T-helper 1 cell treated with Interleukin-12 subunit alpha and Interleukin-12 subunit beta and Interleukin-4 antibody, amounts not matched to agents 30 ng/mL and 1 ng/mL, for 36 hours (primary cell): ENCODE data around the gene RADIL. TPM values are rescaled to one million over a fixed set of nuclear protein-coding genes. Genes with fewer than 3 reads are reported as not detected.

Experiments used
- intact Hi-C: fragments of 100-400 bp; cut with micrococcal nuclease; formaldehyde crosslinking; loops from one replicate; pipeline ENCODE4 v1.15.1; 2024
- total RNA-seq: library from RNA; stranded (reverse); gene quantifications from 2 replicates; pipeline ENCODE4 v1.2.3, GENCODE V29; 2022

Gene RADIL
- total RNA-seq, 1 donor from 2014 or later, result 0.15 TPM

GRCh38 chr7:4832711-4833110, 50.8 kb downstream of the RADIL start:
- intact Hi-C loops, result no loop called here

GRCh38 chr7:4831723-4832495, 51.6 kb downstream of the RADIL start:
- intact Hi-C loops, result loop anchor here (2.0 kb wide), 1 partner anchor 51 kb away; the partner anchor contains the start of gene RADIL

GRCh38 chr7:4830176-4830575, 53.3 kb downstream of the RADIL start:
- intact Hi-C loops, result loop anchor here (1.0 to 2.0 kb wide), 2 partner anchors 53 to 255 kb away; partner anchors contain the start of gene RADIL

GRCh38 chr7:4828720-4829383, 54.7 kb downstream of the RADIL start:
- intact Hi-C loops, result no loop called here

GRCh38 chr7:4825081-4825480, 58.4 kb downstream of the RADIL start:
- intact Hi-C loops, result no loop called here

GRCh38 chr7:4824120-4824775, 59.3 kb downstream of the RADIL start:
- intact Hi-C loops, result no loop called here

- intact Hi-C loops, result no loop called here
Measured at GRCh38 chr7:4823441-4824119, 59.9 kb downstream of the RADIL start.

GRCh38 chr7:4822677-4823076, 60.8 kb downstream of the RADIL start:
- intact Hi-C loops, result no loop called here

GRCh38 chr7:4820967-4821471, 62.5 kb downstream of the RADIL start:
- intact Hi-C loops, result no loop called here

- intact Hi-C loops, result no loop called here
Measured at GRCh38 chr7:4820405-4820966, 63.0 kb downstream of the RADIL start.

GRCh38 chr7:4819560-4820404, 63.7 kb downstream of the RADIL start:
- intact Hi-C loops, result no loop called here

- intact Hi-C loops, result no loop called here
Measured at GRCh38 chr7:4818000-4818794, 65.3 kb downstream of the RADIL start.

- intact Hi-C loops, result no loop called here
Measured at GRCh38 chr7:4817178-4817901, 66.2 kb downstream of the RADIL start.

GRCh38 chr7:4816419-4817080, 67.0 kb downstream of the RADIL start:
- intact Hi-C loops, result no loop called here

GRCh38 chr7:4815609-4816418, 67.7 kb downstream of the RADIL start:
- intact Hi-C loops, result no loop called here

GRCh38 chr7:4815121-4815520, 68.4 kb downstream of the RADIL start:
- intact Hi-C loops, result no loop called here

- intact Hi-C loops, result no loop called here
Measured at GRCh38 chr7:4814433-4814832, 69.1 kb downstream of the RADIL start.
